NT2/D1 (cell line): Measurements from ENCODE around the gene ACP7.

Source experiments
- DNase-seq: peaks from one replicate; pipeline ENCODE4 v3.0.0-alpha.2; 2011; ENCODE audit warnings: low read depth, low spot score
- H3K27me3 ChIP-seq: 2 replicates; pipeline ENCODE4 v1.6.0; 2011; ENCODE audit warnings: mild to moderate bottlenecking; ENCODE audit not compliant: insufficient read length, insufficient read depth
- H3K36me3 ChIP-seq: 2 replicates; pipeline ENCODE4 v1.6.1; 2011; ENCODE audit warnings: mild to moderate bottlenecking, low read length, mixed read lengths; ENCODE audit not compliant: insufficient read depth, insufficient read length
- H3K4me1 ChIP-seq: 2 replicates; pipeline ENCODE4 v1.5.1; 2011; ENCODE audit not compliant: insufficient read depth, insufficient read length
- H3K4me3 ChIP-seq: 2 replicates; pipeline ENCODE4 v1.5.1; 2011; ENCODE audit warnings: low read depth; ENCODE audit not compliant: insufficient read length
- H3K9ac ChIP-seq: 2 replicates; pipeline ENCODE4 v1.6.0; 2011; ENCODE audit warnings: low read depth; ENCODE audit not compliant: insufficient read length
- H3K9me3 ChIP-seq: 2 replicates; pipeline ENCODE4 v1.5.1; 2011; ENCODE audit warnings: mild to moderate bottlenecking, low read length; ENCODE audit not compliant: insufficient read depth
- SUZ12 ChIP-seq: IDR thresholded peaks from 2 replicates; pipeline ENCODE4 v1.6.1; 2011; ENCODE audit not compliant: insufficient read length, insufficient read depth; ENCODE audit errors: extremely low read depth
- YY1 ChIP-seq: IDR thresholded peaks from 2 replicates; pipeline ENCODE4 v1.6.1; 2011; ENCODE audit not compliant: insufficient read length, insufficient read depth
- ZNF274 ChIP-seq: IDR thresholded peaks from 2 replicates; pipeline ENCODE4 v1.6.1; 2011; ENCODE audit warnings: mild to moderate bottlenecking, low read depth, low read length

Gene ACP7

GRCh38 chr19:39158646-39159260 lies 74.6 kb downstream of the ACP7 start:
- no peak for DNase-seq
- TF ChIP-seq ZNF274 (no peak), SUZ12 (no peak), YY1 (no peak)
- no peak overlapping the region for H3K9ac ChIP-seq

GRCh38 chr19:39160523-39160861 lies 76.3 kb downstream of the ACP7 start:
- no peak overlapping the region for H3K4me3 ChIP-seq
- H3K9ac ChIP-seq: no peak overlapping the region
- peaks cover 16% of the 10 kb centered on the region for H3K36me3 ChIP-seq
- DNase-seq: no peak
- no peaks in the 10 kb centered on the region for H3K9me3 ChIP-seq
- TF ChIP-seq SUZ12 (no peak), YY1 (no peak), ZNF274 (no peak)
- H3K27me3 ChIP-seq: no peaks in the 10 kb centered on the region
- H3K4me1 ChIP-seq: peaks cover 5% of the 10 kb centered on the region

More at GRCh38 chr19:39158646-39159260, 74.6 kb downstream of the ACP7 start:
- peaks cover 16% of the 10 kb centered on the region for H3K36me3 ChIP-seq
- H3K4me3 ChIP-seq: no peak overlapping the region
- no peaks in the 10 kb centered on the region for H3K9me3 ChIP-seq
- H3K27me3 ChIP-seq: no peaks in the 10 kb centered on the region
- H3K4me1 ChIP-seq: peaks cover 9% of the 10 kb centered on the region
